ENCODE data around the gene ENTPD8. TPM values are rescaled to one million over a fixed set of nuclear protein-coding genes. Genes with fewer than 3 reads are reported as not detected.

The ENTPD8 gene
- total RNA-seq, 1 experiment from 2014 or later, result 0.77 TPM

DNA sequence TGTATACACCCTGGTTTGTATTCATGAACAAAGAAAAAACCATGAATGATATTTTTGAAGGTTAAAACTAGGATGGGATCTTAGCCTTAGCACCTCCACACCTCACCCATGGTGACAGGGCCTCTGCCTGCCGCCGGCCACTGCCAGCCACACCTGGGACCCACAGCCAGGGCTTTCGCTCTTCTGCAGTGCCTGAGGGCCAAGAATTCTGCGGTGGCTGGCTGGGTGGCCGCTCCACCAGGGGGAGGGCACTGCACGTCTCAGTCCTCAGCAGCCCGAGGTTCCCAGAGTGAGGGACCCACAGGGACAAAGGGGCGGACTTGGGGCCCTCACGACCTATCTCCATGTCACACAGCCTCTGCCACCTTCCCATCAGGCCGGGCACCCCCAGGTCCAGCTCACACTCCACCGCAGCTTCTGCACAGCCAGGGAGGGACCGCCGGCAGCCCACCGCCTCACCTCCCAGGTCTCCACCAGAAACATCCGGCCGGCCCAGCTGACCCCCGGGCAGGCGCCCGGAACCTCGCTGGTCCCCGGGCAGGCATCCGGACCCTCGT, 25.1 kb downstream of the ENTPD8 start:
- Mint-ChIP-seq H3K27me3 (ENCODE audit: low read depth) (no peaks in the 10 kb centered on the region), H3K4me1 (no peaks in the 10 kb centered on the region), H3K9me3 (no peaks in the 10 kb centered on the region), H3K4me3 (no peak overlapping the region), H3K36me3 (ENCODE audit: insufficient read depth in 1 of 3, low read depth in 3 of 3) (no peaks in the 10 kb centered on the region), H3K27ac (no peak overlapping the region)
- Histone ChIP-seq H3K4me1 (ENCODE audit: insufficient read depth, low read length) (no peaks in the 10 kb centered on the region), H2BK20ac (ENCODE audit: low read depth, low read length, poor library complexity, severe bottlenecking) (no peak overlapping the region), H3K18ac (ENCODE audit: insufficient read length, low read depth, low read length) (no peak overlapping the region), H4K5ac (ENCODE audit: insufficient read length, low read depth, low read length) (no peak overlapping the region), H3K4me2 (ENCODE audit: insufficient read depth, insufficient read length, low read length) (no peak overlapping the region), H3K23me2 (ENCODE audit: insufficient read length, low read depth, low read length, poor library complexity, severe bottlenecking) (no peaks in the 10 kb centered on the region), H2BK12ac (ENCODE audit: insufficient read length, low read depth, low read length) (no peak overlapping the region), H2BK120ac (ENCODE audit: low read depth, low read length, poor library complexity, severe bottlenecking) (no peak overlapping the region), H3K23ac (ENCODE audit: insufficient read length, low read depth, low read length) (no peak overlapping the region), H2AFZ (ENCODE audit: low read length) (no peak overlapping the region), H4K20me1 (ENCODE audit: control insufficient read depth, insufficient read depth, insufficient read length) (no peaks in the 10 kb centered on the region), H3K79me1 (ENCODE audit: insufficient read depth, low read depth, low read length, poor library complexity, severe bottlenecking) (no peaks in the 10 kb centered on the region), H4K8ac (replicated peaks; ENCODE audit: insufficient read length, low read depth, low read length) (no peak overlapping the region), H3T11ph (ENCODE audit: low read length) (no peak overlapping the region), H4K91ac (ENCODE audit: insufficient read length, low read depth, low read length) (no peak overlapping the region), H3K79me2 (ENCODE audit: insufficient read depth, low read length) (no peaks in the 10 kb centered on the region), H2BK5ac (ENCODE audit: insufficient read length, low read length) (no peak overlapping the region), H3K56ac (ENCODE audit: insufficient read length, low read depth, low read length) (no peak overlapping the region), H2BK15ac (ENCODE audit: low read depth, low read length) (no peak overlapping the region), H3K9ac (ENCODE audit: extremely low read depth, insufficient read length, low read length) (no peak overlapping the region), H3K4ac (ENCODE audit: low read depth, low read length) (no peak overlapping the region), H3K9me3 (ENCODE audit: control insufficient read depth, low read depth, low read length) (no peaks in the 10 kb centered on the region), H3K27ac (ENCODE audit: insufficient read length, low read depth, low read length) (no peak overlapping the region), H3K27me3 (ENCODE audit: insufficient read depth, low read length) (no peaks in the 10 kb centered on the region), H3K14ac (ENCODE audit: insufficient read depth, low read length) (no peak overlapping the region), H2AK5ac (ENCODE audit: insufficient read length, low read length) (no peak overlapping the region)
- TF ChIP-seq, protein P1, sequence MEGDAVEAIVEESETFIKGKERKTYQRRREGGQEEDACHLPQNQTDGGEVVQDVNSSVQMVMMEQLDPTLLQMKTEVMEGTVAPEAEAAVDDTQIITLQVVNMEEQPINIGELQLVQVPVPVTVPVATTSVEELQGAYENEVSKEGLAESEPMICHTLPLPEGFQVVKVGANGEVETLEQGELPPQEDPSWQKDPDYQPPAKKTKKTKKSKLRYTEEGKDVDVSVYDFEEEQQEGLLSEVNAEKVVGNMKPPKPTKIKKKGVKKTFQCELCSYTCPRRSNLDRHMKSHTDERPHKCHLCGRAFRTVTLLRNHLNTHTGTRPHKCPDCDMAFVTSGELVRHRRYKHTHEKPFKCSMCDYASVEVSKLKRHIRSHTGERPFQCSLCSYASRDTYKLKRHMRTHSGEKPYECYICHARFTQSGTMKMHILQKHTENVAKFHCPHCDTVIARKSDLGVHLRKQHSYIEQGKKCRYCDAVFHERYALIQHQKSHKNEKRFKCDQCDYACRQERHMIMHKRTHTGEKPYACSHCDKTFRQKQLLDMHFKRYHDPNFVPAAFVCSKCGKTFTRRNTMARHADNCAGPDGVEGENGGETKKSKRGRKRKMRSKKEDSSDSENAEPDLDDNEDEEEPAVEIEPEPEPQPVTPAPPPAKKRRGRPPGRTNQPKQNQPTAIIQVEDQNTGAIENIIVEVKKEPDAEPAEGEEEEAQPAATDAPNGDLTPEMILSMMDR (conservative IDR thresholded peaks at IDR 0.05), result no peak
- DNase-seq, result no peak
- WGBS (ENCODE audit: extremely low coverage, insufficient read length, low lambda C conversion rate), result no CpG with 5 or more reads among the region's 23 CpGs

Measured in H9 (cell line).